Femur (tissue), 1 donor: Measurements from ENCODE around the gene SEMA3G.

ENCODE experiments used
- DNase-seq: peaks from one replicate; pipeline ENCODE4 v3.0.0-alpha.2; 2017

Gene SEMA3G

GRCh38 chr3:52408466-52408865 lies 36.4 kb downstream of the SEMA3G start:
- peak; percentile 27 for DNase-seq

- peak; percentile 28 for DNase-seq
Measured at GRCh38 chr3:52407779-52408178, 37.1 kb downstream of the SEMA3G start.

- peak; percentile 32 for DNase-seq
Measured at GRCh38 chr3:52406791-52407510, 38.0 kb downstream of the SEMA3G start.

- DNase-seq: peak; percentile 22
Measured at GRCh38 chr3:52406231-52406661, 38.7 kb downstream of the SEMA3G start.

GRCh38 chr3:52405601-52406110 lies 39.2 kb downstream of the SEMA3G start:
- peak; percentile 13 for DNase-seq

GRCh38 chr3:52405066-52405465 lies 39.8 kb downstream of the SEMA3G start:
- DNase-seq: peak; percentile 15

GRCh38 chr3:52404391-52404790 lies 40.5 kb downstream of the SEMA3G start:
- DNase-seq: peak; percentile 13

- peak; percentile 41 for DNase-seq
Measured at GRCh38 chr3:52403955-52404354, 40.9 kb downstream of the SEMA3G start.

GRCh38 chr3:52403271-52403841 lies 41.5 kb downstream of the SEMA3G start:
- DNase-seq: no peak

- peak; percentile 17 for DNase-seq
Measured at GRCh38 chr3:52402706-52403270, 42.1 kb downstream of the SEMA3G start.

GRCh38 chr3:52402101-52402521 lies 42.8 kb downstream of the SEMA3G start:
- peak; percentile 25 for DNase-seq

- no peak for DNase-seq
Measured at GRCh38 chr3:52401551-52401950, 43.4 kb downstream of the SEMA3G start.

- DNase-seq: no peak
Measured at GRCh38 chr3:52401021-52401420, 43.9 kb downstream of the SEMA3G start.

GRCh38 chr3:52400275-52400793 lies 44.6 kb downstream of the SEMA3G start:
- DNase-seq: no peak

GRCh38 chr3:52399593-52399992 lies 45.3 kb downstream of the SEMA3G start:
- DNase-seq: no peak

- no peak for DNase-seq
Measured at GRCh38 chr3:52399131-52399530, 45.8 kb downstream of the SEMA3G start.

- no peak for DNase-seq
Measured at GRCh38 chr3:52398670-52399081, 46.2 kb downstream of the SEMA3G start.

GRCh38 chr3:52397676-52398399 lies 47.1 kb downstream of the SEMA3G start:
- no peak for DNase-seq

GRCh38 chr3:52396907-52397591 lies 47.9 kb downstream of the SEMA3G start:
- no peak for DNase-seq

GRCh38 chr3:52396011-52396906 lies 48.6 kb downstream of the SEMA3G start:
- no peak for DNase-seq

GRCh38 chr3:52395503-52395865 lies 49.4 kb downstream of the SEMA3G start:
- no peak for DNase-seq
